ENCODE results near the gene GPR108.

Gene GPR108

GRCh38 chr19:6736169-6736916 is 1.0 kb downstream of the GPR108 start:
- peak; percentile 65 for DNase-seq

- DNase-seq, result no peak
Observed at GRCh38 chr19:6735181-6735911, 2.0 kb downstream of the GPR108 start.

DNA sequence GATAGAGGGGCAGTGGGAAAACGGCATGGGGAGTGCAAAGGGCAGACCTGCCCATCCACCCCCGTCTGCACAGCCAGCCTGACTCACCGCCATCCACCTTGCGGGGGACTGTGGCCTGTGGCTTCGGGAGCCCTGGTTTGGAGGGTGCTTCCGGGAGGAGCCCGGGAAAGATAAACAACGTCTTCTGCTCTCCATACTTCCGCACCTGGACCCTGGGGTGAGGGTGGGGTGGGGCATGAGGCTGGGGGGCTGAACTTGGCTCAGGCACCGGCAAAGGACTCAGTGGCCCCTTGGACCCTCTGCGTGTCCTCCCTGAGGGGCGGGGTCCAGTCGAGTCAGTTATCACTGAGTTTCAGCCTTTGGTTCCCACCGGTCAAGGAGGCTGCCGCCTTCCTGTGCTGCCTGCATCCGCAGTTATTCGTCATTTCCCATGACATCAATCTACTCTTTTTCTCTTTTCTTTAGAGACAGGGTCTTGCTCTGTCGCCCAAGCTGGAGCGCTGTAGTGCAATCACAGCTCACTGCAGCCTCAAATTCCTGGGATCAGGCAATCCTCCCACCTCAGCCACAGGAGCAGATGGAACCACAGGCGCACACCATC is 3.2 kb downstream of the GPR108 start:
- DNase-seq, result no peak

DNA sequence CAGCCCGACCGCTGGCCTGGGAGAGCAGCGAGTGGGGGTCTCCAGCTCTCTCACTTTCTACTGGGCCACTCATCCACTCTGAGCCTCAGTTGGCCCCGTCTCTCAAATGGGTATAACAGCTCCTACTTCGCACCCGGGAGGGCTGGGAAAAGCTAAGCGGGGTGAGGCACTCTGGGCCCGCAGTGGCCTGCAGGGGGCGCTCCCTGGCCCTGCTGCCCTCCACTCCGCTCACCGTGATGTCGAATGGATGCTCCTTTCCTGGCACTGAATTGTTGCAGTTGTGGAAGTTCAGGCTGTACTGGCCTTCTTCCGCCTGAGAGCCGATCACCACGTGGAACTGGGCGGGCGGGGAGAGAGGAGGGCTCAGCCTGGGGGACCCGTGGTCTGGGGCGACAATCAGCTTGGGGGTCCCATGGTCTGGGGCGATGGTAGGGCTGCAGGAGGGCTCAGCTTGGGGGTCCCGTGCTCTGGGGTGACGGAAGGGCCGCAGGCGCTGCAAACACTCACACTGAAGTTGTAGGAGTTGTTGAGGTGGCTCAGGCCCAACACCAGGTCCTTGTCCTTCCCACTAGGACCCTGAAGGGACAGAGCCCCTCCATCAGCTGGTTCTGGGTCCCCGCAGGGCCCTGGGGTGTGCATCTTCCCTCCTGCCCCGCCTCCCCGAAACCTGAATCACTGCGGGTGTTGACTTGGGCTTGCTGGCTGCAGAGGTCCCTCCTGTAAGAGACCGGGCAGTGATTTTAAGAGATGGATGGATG is 3.9 kb downstream of the GPR108 start:
- DNase-seq, result no peak

GRCh38 chr19:6732803-6733337 is 4.5 kb downstream of the GPR108 start:
- DNase-seq, result no peak

DNA sequence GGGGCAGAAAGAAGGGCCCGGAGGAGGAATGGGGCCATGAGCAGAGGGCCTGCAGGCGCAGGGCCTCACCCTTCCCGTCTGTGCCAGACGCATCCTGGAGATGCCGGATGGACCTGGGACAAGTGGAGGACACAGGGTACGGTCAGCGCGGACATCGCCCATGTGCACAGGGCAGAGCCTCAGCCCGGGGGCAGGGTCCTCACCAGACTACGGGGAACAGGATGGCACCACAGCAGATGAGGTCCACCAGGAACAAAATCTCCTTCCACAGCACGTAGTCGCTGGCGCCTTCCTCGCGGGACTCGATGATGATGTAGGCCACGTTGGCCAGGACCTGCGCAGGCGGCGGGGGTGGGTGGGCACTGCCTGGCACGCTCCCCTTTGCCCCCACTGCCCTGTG is 5.6 kb downstream of the GPR108 start:
- no peak for DNase-seq

DNA sequence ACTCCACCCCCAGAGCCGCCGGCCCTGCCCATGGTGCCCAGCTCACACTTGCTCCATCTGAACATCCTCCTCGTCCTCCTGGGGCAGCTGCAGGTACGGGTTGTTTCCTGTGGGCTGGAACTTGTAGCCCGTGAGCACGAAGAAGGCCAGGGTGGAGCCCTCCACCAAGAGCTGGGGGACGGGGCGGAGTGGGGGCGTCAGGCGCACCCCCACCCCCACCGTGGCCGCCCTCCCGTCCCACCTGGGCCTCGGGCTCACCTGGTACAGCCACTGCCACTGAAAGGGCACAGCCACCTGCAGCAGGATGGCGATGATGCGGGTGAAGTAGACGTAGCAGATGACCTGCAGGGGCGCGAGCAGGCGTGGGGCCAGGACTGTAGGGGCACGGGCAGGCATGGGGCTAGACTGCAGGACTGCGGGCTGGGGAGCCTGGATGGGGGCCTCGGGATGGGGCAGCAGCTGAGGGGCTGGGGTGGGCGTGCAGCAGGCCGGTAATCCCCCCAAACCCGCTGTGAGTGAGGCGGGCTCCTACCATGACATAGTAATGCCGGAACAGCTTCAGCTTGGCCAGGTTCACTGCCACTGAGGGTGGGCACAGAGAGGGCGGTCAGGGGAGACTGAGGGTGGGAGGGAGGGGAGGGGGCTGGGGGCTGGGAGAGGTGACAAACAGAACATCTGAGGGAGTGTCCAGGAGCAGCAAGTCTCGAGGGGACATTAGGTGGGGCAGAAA is 6.3 kb downstream of the GPR108 start:
- no peak for DNase-seq

GRCh38 chr19:6730153-6730804 is 7.1 kb downstream of the GPR108 start:
- peak; percentile 59 for DNase-seq

GRCh38 chr19:6729573-6730152 is 7.7 kb downstream of the GPR108 start:
- no peak for DNase-seq

DNA sequence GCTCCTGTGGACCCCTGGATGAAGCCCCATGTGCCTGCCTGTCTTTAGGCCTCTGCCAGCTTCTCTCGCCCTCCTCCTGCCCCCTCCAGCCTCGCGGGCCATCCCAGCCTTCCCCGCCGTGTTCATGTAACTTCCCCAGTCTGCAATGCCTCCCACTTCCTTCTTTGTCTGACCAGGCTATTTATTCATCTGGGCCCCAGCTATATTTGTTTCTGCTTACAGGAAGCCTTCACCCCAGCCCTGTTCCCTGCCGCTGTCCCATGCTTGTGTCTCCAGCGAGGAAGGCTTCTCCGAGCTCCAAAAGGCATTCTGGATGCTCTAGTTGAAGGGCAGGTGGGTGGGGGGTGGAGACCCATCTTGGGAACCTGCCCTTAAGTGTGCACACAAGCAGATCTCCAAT is 9.0 kb downstream of the GPR108 start:
- no peak for DNase-seq

- no peak for DNase-seq
Observed at GRCh38 chr19:6725513-6726231, 11.7 kb downstream of the GPR108 start.

GRCh38 chr19:6724631-6725492 is 12.5 kb downstream of the GPR108 start:
- DNase-seq, result no peak

DNA sequence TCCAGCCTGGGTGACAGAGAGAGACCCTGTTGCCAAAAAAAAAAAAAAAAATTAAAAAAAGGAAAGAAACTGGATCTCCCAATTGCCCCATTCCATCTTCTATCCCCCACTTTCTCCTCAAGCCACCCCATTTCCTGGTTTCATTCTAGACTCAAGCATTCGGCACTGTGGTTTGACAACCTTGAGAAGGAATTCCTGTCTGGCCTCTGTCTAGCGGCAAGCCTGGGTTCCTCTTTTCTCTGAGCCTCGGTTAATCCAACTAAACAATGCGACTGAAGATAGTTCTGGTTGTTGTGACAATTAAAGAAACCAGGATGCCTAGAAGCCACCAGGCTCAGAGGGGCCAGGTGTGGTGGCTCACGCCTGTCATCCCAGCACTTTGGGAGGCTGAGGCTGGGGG is 13.6 kb downstream of the GPR108 start:
- DNase-seq, result no peak

DNA sequence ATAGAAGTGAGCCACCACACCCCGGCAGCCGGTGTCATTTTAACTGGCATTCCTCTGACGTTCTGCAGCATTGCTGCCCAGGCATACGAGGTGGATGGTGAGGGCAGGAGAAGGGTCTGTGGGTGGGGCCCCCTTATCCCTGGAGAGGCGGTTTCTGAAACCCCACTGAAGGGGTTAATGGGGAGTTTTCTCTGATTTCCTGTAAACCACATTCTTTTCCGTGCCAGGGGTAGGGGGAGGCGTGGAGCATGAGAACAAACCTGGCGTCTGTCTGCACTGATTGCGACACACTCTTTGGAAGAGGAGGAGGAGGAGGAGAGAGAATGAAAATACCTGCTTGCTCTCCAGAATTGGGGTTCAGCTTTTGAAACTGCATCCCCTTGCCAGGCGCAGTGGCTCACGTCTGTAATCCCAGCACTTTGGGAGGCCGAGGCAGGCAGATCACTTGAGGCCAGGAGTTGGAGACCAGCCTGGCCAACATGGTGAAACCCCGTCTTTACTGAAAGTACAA is 14.2 kb downstream of the GPR108 start:
- no peak for DNase-seq

DNA sequence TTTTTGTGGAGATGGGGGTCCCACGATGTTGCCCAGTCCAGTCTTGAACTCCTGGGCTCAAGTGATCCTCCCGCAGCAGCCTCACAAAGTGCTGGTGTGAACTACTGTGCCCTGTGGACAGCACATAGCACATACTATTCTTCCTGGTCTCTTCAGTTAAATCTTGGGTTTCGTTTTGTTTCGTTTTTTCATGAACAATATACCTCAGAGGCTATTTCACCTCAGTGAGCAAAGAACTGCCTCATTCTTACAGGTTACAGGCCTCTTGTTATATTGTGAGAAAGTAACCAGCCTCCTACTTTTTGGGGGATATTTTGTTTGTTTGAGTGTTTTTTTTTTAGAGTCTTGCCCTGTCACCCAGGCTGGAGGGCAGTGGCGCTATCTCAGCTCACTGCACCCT is 15.6 kb downstream of the GPR108 start:
- no peak for DNase-seq

- no peak for DNase-seq
Observed at GRCh38 chr19:6721138-6721474, 16.3 kb downstream of the GPR108 start.

- DNase-seq, result no peak
Observed at GRCh38 chr19:6720369-6721137, 16.8 kb downstream of the GPR108 start, which contains the start of gene C3. Gene C3 (minus strand): TSS chr19:6720650. CDS start chr19:6720589, 61 bp downstream.

GRCh38 chr19:6719992-6720368 is 17.4 kb downstream of the GPR108 start:
- no peak for DNase-seq

DNA sequence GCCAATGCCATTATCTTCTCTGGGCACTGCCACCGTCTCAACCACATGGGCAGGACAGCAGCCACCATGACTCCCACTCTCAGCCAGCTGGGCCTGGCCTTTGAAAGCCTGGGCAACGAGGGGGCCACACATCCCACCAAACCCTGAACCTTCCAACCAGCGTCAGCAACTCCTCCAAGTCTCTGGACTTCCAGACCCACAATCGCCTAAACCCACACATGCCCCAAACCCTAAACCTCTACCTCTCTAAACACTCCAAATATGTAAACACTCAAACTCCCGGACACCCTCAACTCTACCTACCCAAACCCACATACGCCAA is 17.9 kb downstream of the GPR108 start:
- no peak for DNase-seq

Data from activated CD4-positive, CD25-positive, alpha-beta regulatory T cell treated with anti-CD3 and anti-CD28 coated beads, Interleukin-2, amount 50 U/mL, for 72 hours (primary cell).